ENCODE data around the gene ADAMTSL1.

ADAMTSL1 gene

GRCh38 chr9:18463991-18464390, 10.0 kb upstream of the ADAMTSL1 start:
- no peak for DNase-seq

GRCh38 chr9:18466101-18466500, 7.9 kb upstream of the ADAMTSL1 start:
- DNase-seq: no peak

GRCh38 chr9:18467696-18468095, 6.3 kb upstream of the ADAMTSL1 start:
- DNase-seq: no peak

- DNase-seq: no peak
These were observed 1.5 kb upstream of the ADAMTSL1 start for GRCh38 chr9:18472435-18472834.

- DNase-seq: no peak
These were observed 1.1 kb upstream of the ADAMTSL1 start for GRCh38 chr9:18472841-18473251.

GRCh38 chr9:18474783-18475182, 830 bp downstream of the ADAMTSL1 start:
- no peak for DNase-seq

DNA sequence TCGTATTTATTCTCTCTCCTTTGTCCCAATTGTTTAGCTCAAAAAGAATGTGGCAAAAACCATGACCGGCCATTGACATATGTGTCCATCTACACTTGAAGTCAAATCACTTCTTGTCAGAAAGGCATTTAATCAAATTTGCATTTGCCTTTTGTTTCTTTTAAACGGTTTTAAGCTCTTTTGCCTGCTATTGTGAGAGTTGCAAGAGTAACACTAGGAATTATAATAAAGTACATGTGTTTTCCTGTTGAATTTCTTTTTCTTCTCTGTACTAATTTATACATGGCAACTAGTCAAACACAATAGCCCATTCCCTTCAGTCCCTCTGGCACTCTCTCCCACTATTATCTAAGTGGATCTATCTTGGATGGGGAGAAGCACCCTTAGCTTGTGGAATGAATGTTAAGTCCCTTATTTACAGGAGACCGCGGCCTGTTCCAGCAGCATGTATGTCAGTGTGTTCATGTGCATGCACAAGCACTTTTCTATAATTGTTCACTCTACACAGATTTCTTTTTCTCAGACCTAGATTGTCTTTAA, 3.2 kb downstream of the ADAMTSL1 start:
- no peak for DNase-seq

DNA sequence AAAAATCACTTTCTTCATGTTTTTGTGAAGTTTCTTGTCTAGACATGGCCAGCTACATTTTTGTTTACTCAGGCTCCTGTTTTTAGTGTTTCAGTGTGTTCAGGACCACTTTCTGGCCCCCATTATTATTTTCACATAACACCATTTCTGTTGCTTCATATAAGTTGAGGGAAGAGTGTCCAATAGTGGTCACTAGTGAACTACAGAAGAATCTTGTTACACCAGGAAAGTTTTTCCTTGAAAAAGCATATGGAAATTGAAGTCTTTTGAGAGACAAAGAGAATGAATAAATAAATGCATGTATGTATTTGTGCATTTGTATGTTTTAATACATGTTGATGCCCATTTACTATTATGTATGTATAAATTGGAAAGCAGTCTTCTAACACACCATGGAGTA, 3.8 kb downstream of the ADAMTSL1 start:
- DNase-seq: no peak

GRCh38 chr9:18478501-18479361, 4.8 kb downstream of the ADAMTSL1 start:
- DNase-seq: no peak

DNA sequence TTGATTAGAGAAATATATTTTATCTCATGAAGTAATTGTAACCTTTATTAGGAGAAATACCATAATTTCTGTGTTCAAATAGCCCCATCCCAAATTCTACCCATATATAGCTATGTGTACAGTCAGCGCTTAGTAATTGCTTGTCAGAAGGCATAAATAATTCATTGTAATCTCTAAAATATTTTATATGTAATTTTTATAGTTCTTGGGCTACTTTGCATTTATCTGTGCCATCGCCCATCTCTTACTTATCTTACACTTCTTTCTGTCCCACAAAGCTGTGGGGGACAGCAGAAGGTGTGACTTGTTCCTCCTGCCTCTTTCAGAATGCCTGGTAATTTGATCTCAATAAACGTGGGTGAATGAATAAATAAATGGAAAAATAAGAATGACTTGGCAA, 5.5 kb downstream of the ADAMTSL1 start:
- no peak for DNase-seq

GRCh38 chr9:18480662-18481093, 6.7 kb downstream of the ADAMTSL1 start:
- DNase-seq: no peak

- no peak for DNase-seq
These were observed 8.4 kb downstream of the ADAMTSL1 start for GRCh38 chr9:18482371-18482770.

DNA sequence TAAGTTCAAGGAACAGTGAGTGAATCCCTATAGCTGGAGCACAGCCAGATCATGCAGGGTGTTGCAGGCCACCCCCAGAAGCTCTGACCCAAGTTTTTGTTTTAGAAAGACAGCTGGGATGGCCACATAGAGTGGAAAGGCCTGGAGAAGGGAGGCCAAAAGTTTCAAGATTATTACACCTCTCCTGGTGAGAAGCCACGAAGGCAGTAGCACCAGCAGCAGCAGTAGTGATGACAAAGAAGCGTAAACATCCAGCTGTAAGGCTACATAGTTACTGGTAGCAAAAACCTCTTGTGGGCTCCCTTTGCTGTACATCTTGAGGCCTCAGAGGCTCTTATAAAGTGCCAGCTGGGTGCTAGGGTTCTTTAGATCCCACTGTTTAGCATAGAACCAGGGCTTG, 11.8 kb downstream of the ADAMTSL1 start:
- no peak for DNase-seq

DNA sequence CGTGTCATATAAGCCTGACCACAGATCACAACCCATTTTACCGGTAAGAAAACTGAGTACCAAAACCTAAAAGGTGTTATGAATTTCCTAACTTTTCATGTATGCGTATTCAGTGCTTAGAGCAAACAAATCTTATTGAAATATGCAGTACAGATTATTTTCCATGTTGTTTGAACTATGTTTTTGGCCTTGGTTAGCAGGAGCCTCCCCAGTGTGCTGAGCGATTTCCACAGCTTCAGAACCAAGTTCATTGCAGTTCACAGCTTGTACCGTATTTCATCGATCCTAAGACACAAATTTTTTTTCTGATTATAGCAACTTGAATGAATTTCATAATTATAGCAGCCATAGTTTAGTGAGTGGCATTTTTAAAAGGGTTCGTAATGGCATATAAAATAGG, 13.7 kb downstream of the ADAMTSL1 start:
- DNase-seq: no peak

- no peak for DNase-seq
These were observed 14.9 kb downstream of the ADAMTSL1 start for GRCh38 chr9:18488886-18489285.

DNA sequence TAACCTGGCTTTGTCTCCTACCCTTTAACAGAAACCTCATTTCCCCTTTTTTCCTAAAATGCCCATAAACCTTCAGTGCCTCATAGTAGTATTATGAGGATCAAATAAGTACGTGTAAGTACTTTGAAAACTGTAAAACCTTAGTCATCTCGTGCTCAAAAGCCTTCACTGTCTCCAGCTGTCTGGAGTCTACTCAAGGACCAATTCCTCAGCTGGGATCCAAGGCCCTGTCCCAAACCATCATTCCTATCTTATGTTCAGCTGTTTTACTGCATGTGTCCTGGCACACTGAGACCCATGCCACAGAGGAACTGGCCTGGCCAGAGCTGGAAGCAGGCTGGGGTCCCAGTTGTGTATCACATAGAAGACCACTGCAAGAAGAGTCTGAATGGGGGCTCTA, 15.9 kb downstream of the ADAMTSL1 start:
- no peak for DNase-seq

- no peak for DNase-seq
These were observed 16.9 kb downstream of the ADAMTSL1 start for GRCh38 chr9:18490641-18491370.

DNA sequence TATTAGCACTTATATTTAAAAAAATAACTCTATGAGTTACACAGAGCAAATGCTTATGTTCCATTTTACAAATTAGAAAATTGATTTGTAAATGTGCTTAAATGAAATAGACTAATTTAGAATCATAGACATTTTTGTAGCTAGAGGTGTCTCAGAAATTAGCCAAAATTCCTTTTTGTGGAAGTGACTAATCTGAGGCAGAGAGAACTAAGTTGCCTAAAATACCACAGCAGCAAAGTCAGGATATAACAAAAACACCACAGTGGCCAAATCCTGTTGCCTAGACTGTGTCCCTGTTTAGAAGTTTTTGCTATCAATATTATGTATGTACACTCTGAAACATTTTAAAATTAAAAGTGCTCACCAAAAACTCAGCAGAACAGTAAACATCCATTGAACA, 18.7 kb downstream of the ADAMTSL1 start:
- no peak for DNase-seq

DNA sequence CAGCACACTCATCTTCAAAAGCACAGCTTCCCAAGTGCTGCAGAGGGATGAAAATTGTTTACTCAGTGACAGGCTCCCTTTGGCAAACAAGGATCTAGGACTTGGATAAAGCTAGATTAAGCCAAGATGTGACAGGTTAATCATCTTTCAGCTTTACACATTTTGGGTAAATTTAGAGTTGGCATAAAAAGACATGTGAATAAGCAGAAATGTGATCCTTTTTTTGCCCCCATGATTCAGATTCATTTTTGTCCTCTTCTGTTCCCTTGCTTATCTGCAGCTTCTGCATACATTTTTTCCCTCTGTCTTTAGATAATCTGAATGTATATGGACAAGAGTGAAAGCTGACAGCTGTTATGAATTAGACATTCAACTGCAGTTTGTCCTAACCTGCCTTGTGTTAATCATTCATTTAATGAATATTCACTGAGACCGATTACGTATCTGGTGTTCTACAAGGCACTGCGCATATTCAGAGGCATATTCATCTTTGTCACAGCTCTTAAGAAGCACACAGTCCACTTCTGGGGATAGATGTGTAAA, 19.6 kb downstream of the ADAMTSL1 start:
- no peak for DNase-seq

- DNase-seq: no peak
These were observed 21.1 kb downstream of the ADAMTSL1 start for GRCh38 chr9:18495065-18495464.

- no peak for DNase-seq
These were observed 22.5 kb downstream of the ADAMTSL1 start for GRCh38 chr9:18496256-18497000.

- DNase-seq: no peak
These were observed 25.1 kb downstream of the ADAMTSL1 start for GRCh38 chr9:18499062-18499461.

GRCh38 chr9:18499980-18500379, 26.0 kb downstream of the ADAMTSL1 start:
- no peak for DNase-seq

Measured in stimulated activated CD4-positive, alpha-beta T cell treated with anti-CD3 and anti-CD28 coated beads, Interleukin-2, amount 100 ng/mL, for 48 hours (primary cell).